NT2/D1 (cell line): Measurements from ENCODE around the gene SSTR4.

ENCODE experiments used
- SUZ12 ChIP-seq: IDR thresholded peaks from 2 replicates; pipeline ENCODE4 v1.6.1; 2011; ENCODE audit not compliant: insufficient read length, insufficient read depth; ENCODE audit errors: extremely low read depth
- ZNF274 ChIP-seq: IDR thresholded peaks from 2 replicates; pipeline ENCODE4 v1.6.1; 2011; ENCODE audit warnings: mild to moderate bottlenecking, low read depth, low read length

GRCh38 chr20:23037017-23037481 is 1.9 kb downstream of the SSTR4 start:
- TF ChIP-seq ZNF274 (no peak), SUZ12 (no peak)
